HepG2 (cell line): ENCODE data around the gene DDN. TPM values are rescaled to one million over a fixed set of nuclear protein-coding genes. Genes with fewer than 3 reads are reported as not detected.

ENCODE experiments used
- ATAC-seq: fragments of 200-7000 bp; cut with Tn5 transposase; 3 replicates; pipeline ENCODE4 v1.9.1; 2020; ENCODE audit warnings: mild to moderate bottlenecking, moderate library complexity
- BruUV-seq: library from RNA; stranded (reverse); fragments of 400-500 nt; replicated peaks from 2 replicates; lab custom pipeline; 2021; lab: Mats Ljungman, UMichigan
- CTCF ChIA-PET: fragments of 300-600 bp; formaldehyde crosslinking; extraction: SDS; loops from one replicate; lab custom pipeline; 2021; ENCODE audit warnings: low total read pairs, inconsistent platforms, low intra/inter-chr PET ratio; lab: Yijun Ruan, JAX
- POLR2A ChIA-PET: fragments of 350-600 bp; sonication (Branson Sonifier 250); formaldehyde crosslinking; loops from one replicate; lab custom pipeline; 2020; ENCODE audit warnings: antibody characterized with exemption, inconsistent platforms; lab: Yijun Ruan, JAX
- DNase-seq: peaks from one replicate; pipeline ENCODE4 v3.0.0-alpha.2; 2015; ENCODE audit warnings: low spot score
- FAIRE-seq: peaks from 3 replicates; lab custom pipeline; 2011; peaks lifted over from hg19 to GRCh38; lab: Jason Lieb, UNC
- H2AFZ ChIP-seq: one replicate; pipeline ENCODE4 v1.6.1; 2011; ENCODE audit warnings: low read length, inconsistent platforms
- H3K27ac ChIP-seq: fragments of 300-600 bp; 3 replicates; pipeline ENCODE4 v1.8.0; 2011; ENCODE audit warnings: mixed run types, mild to moderate bottlenecking, mixed read lengths, low read length, inconsistent platforms; ENCODE audit not compliant: insufficient read depth; ENCODE audit errors: extremely low read length
- H3K27me3 ChIP-seq, 2 experiments: fragments of 200-600 bp in 1 of 2; 2 replicates in 1 of 2; 3 replicates in 1 of 2; pipeline versions ENCODE4 v1.6.0 to v1.8.0; 2011; ENCODE audit warnings: low read length in 2 of 2, mild to moderate bottlenecking in 2 of 2, moderate library complexity in 2 of 2, inconsistent platforms in 1 of 2; ENCODE audit not compliant: insufficient read depth in 2 of 2, control insufficient read depth in 1 of 2
- H3K36me3 ChIP-seq, 2 experiments: fragments of 200-600 bp in 1 of 2; replicated peaks in 1 of 2; 2 replicates in 1 of 2; 3 replicates in 1 of 2; pipeline versions ENCODE4 v1.5.1 to v1.8.0; 2011; ENCODE audit warnings: low read length in 2 of 2, inconsistent platforms in 1 of 2; ENCODE audit not compliant: insufficient read depth in 2 of 2, control insufficient read depth in 1 of 2
- H3K4me1 ChIP-seq: 2 replicates; pipeline ENCODE4 v1.5.1; 2012; ENCODE audit warnings: low read length, inconsistent platforms; ENCODE audit not compliant: insufficient read depth
- H3K4me2 ChIP-seq: 2 replicates; pipeline ENCODE4 v1.6.0; 2011; ENCODE audit warnings: low read depth, low read length, inconsistent platforms
- H3K4me3 ChIP-seq, 3 experiments: fragments of 200-600 bp in 1 of 3; sonication (generic), shearing (Covaris generic) in 1 of 3; replicated peaks in 1 of 3; 2 replicates each; pipeline ENCODE4 v1.5.1; 2011 to 2016; ENCODE audit warnings: low read length in 3 of 3, inconsistent platforms in 2 of 3, low read depth in 2 of 3, mild to moderate bottlenecking in 2 of 3, control low read depth in 1 of 3, mixed read lengths in 1 of 3; ENCODE audit not compliant: insufficient read depth in 1 of 3
- H3K79me2 ChIP-seq: one replicate; pipeline ENCODE4 v1.6.1; 2011; ENCODE audit warnings: low read length, inconsistent platforms; ENCODE audit not compliant: insufficient read depth
- H3K9ac ChIP-seq: 2 replicates; pipeline ENCODE4 v1.6.0; 2011; ENCODE audit warnings: mild to moderate bottlenecking, low read depth, low read length, inconsistent platforms; ENCODE audit not compliant: insufficient read depth
- H3K9me3 ChIP-seq: 2 replicates; pipeline ENCODE4 v1.5.1; 2012; ENCODE audit warnings: mild to moderate bottlenecking, low read length
- H4K20me1 ChIP-seq: 2 replicates; pipeline ENCODE4 v1.6.0; 2011; ENCODE audit warnings: inconsistent platforms, mild to moderate bottlenecking, low read length, moderate library complexity; ENCODE audit not compliant: insufficient read depth
- CREB1 ChIP-seq, 2 experiments: fragments of 450-650 bp in 1 of 2; IDR thresholded peaks; 2 replicates each; pipeline ENCODE4 v1.6.1; 2016 to 2017; ENCODE audit warnings: control low read depth in 1 of 2, mild to moderate bottlenecking in 1 of 2, missing compliant biosample characterization in 1 of 2, missing genetic modification characterization in 1 of 2
- HIVEP1 ChIP-seq: sonication (generic); formaldehyde crosslinking; IDR thresholded peaks from 2 replicates; pipeline ENCODE4 v1.4.0; 2020; ENCODE audit warnings: mild to moderate bottlenecking, missing genetic modification reagents
- HNRNPUL1 ChIP-seq: fragments of 200-400 bp; formaldehyde crosslinking; IDR thresholded peaks from 2 replicates; pipeline ENCODE4 v1.6.1; 2017; ENCODE audit warnings: low read depth, mild to moderate bottlenecking, low read length, moderate library complexity
- KMT2A ChIP-seq: sonication (generic); formaldehyde crosslinking; IDR thresholded peaks from 2 replicates; pipeline ENCODE4 v1.4.0; 2020; ENCODE audit warnings: missing genetic modification reagents
- KMT2B ChIP-seq: IDR thresholded peaks from 2 replicates; pipeline ENCODE4 v1.6.1; 2016; ENCODE audit warnings: missing genetic modification reagents, missing compliant biosample characterization
- PHF20 ChIP-seq: sonication (generic); formaldehyde crosslinking; IDR thresholded peaks from 2 replicates; pipeline ENCODE4 v1.5.0; 2020; ENCODE audit warnings: mild to moderate bottlenecking, missing genetic modification reagents
- PITX1 ChIP-seq: sonication (generic); formaldehyde crosslinking; IDR thresholded peaks from 2 replicates; pipeline ENCODE4 v1.5.1; 2020; ENCODE audit warnings: mild to moderate bottlenecking, missing genetic modification reagents
- YEATS2 ChIP-seq: sonication (generic); formaldehyde crosslinking; IDR thresholded peaks from 2 replicates; pipeline ENCODE4 v1.4.0; 2020; ENCODE audit warnings: missing genetic modification reagents, borderline replicate concordance
- ZNF33B ChIP-seq: sonication (generic); formaldehyde crosslinking; IDR thresholded peaks from 2 replicates; pipeline ENCODE4 v1.5.1; 2020; ENCODE audit warnings: mild to moderate bottlenecking, missing genetic modification reagents
- ZNF788 ChIP-seq: sonication (generic); formaldehyde crosslinking; IDR thresholded peaks from 2 replicates; pipeline ENCODE4 v1.5.0; 2020; ENCODE audit warnings: mild to moderate bottlenecking, missing genetic modification reagents, borderline replicate concordance
- WGBS: methylation state at CpG from one replicate; pipeline ENCODE4 v1.1.6; 2017; ENCODE audit warnings: low lambda C conversion rate; 5-methylcytosine and 5-hydroxymethylcytosine counted together
- in situ Hi-C: cut with HindIII; loops from 2 replicates; pipeline ENCODE4 v1.10.0; 2017; ENCODE audit warnings: low pct_unique_long_range_greater_than_20kb; ENCODE audit not compliant: extremely low pct_ligation_motif_present
- intact Hi-C: fragments of 100-400 bp; cut with micrococcal nuclease; formaldehyde crosslinking; loops from one replicate; pipeline ENCODE4 v1.10.0; 2022; ENCODE audit not compliant: unreplicated experiment
- polyA plus RNA-seq, 8 experiments: library from polyadenylated mRNA; depleted of rRNA in 3 of 8; stranded (reverse) in 7 of 8; unstranded in 1 of 8; fragments of >200 nt; fragmentation: Illumina TruSeq in 4 of 8; extraction: Trizol in 4 of 8; gene quantifications; 2 replicates each; pipeline versions ENCODE4 v1.2.1 to v1.2.3, GENCODE V29; 2011 to 2016; ENCODE audit warnings: low read depth in 4 of 8, missing spikeins in 1 of 8, mixed read lengths in 1 of 8; ENCODE audit not compliant: insufficient read depth in 1 of 8
- total RNA-seq, 5 experiments: library from RNA; depleted of rRNA; stranded (reverse); fragments of >200 nt; fragmentation: Illumina TruSeq; extraction: Trizol; gene quantifications; 2 replicates each; pipeline ENCODE4 v1.2.3, GENCODE V29; 2016; ENCODE audit warnings: low read depth in 1 of 5
- TF ChIP-seq, protein P1 (sequence below): sonication (generic); formaldehyde crosslinking; IDR thresholded peaks from 2 replicates; pipeline ENCODE4 v1.8.0; 2022; ENCODE audit warnings: missing genetic modification reagents, mild to moderate bottlenecking, inconsistent platforms, borderline replicate concordance
- TF ChIP-seq, protein P2 (sequence below): sonication (generic); formaldehyde crosslinking; IDR thresholded peaks from 2 replicates; pipeline ENCODE4 v1.4.0; 2020; ENCODE audit warnings: low read depth, mild to moderate bottlenecking, missing genetic modification reagents
- TF ChIP-seq, protein P3 (sequence below): sonication (generic); formaldehyde crosslinking; IDR thresholded peaks from 2 replicates; pipeline ENCODE4 v1.4.0; 2020; ENCODE audit warnings: mild to moderate bottlenecking, missing genetic modification reagents
- TF ChIP-seq, protein P4 (sequence below): sonication (generic); formaldehyde crosslinking; IDR thresholded peaks from 2 replicates; pipeline ENCODE4 v1.4.0; 2020; ENCODE audit warnings: missing genetic modification reagents
- TF ChIP-seq, protein P5 (sequence below): sonication (generic); formaldehyde crosslinking; IDR thresholded peaks from 2 replicates; pipeline ENCODE4 v1.8.1; 2023; ENCODE audit warnings: missing genetic modification reagents, inconsistent platforms, borderline replicate concordance

The DDN gene
- total and polyA plus RNA-seq, 2 of the 13 experiments (the other 11 are each of a cell fraction or from before 2014, with no cell fraction given): 0.24 to 0.53 TPM

DNA sequence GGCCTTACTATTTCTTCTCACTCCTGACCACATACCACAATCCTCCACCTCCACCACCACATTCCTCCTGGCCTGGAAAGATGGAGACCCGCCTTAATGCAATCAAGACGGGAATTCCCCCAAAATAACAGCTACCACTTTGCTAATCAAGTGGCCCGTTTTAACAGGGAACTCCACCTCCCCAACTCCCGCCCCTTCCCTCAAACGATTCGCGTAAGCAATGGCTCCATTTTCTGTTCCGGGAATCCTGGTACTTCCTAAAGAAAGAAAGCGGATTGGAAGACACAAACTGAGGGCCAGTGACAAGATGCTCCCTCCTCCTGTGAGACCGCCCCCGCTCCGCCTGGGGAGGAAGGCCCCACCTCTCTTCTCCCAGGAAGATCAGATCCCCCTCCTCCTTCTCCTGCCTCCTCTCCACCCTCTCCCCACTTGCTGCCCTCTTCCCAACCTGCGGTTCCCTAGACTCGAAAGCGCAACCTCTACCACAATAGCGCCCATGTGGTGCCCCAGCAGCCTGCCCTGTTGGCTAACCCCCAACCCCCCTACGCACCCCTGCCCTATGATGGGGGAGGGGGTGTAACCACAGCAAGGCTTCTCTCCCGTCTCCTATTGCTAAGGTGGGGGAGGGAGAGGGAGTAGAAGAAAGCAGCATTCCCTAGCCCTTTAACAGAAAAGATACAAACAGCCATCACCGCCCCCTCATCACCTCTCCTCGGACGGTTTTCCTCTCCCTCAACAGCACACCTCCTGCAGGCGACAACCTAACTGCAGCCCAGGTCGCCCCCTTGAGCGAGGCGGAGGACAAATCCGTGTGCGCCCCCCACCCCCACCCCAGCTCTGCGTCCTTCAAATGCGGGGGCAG lies 42.7 kb downstream of the DDN start:
- CTCF ChIA-PET: no interaction called here
- 5% methylated on average over 27 of the region's 29 CpGs for WGBS
- intact Hi-C loops (loop anchor here (5.0 kb wide), 1 partner anchor 1976 kb away; no protein-coding TSS in a partner anchor), in situ Hi-C loops (no loop called here)
- POLR2A ChIA-PET: interaction anchor here (0.9 to 1.4 kb wide), 11 partner anchors 8 to 167 kb away, joined by 3 to 9 read pairs (median 5); partner anchors contain the start of genes ADCY6, DDN, DDX23 and FKBP11
- peak; percentile 72 for ATAC-seq
- Histone ChIP-seq H2AFZ (no peak overlapping the region), H3K36me3 (peaks cover 0 to 18% of the 10 kb centered on the region in 2 experiments; a peak in 2 of 5 replicates), H3K79me2 (peaks cover 43% of the 10 kb centered on the region), H3K9ac (peak overlapping the region; percentile 80), H3K4me2 (peak overlapping the region; percentile 89), H3K4me1 (peaks cover 32% of the 10 kb centered on the region), H4K20me1 (peaks cover 6% of the 10 kb centered on the region; the same call in 1 of the 2 replicates), H3K27me3 (no peaks in the 10 kb centered on the region), H3K27ac (peak overlapping the region; percentile 66), H3K9me3 (no peaks in the 10 kb centered on the region), H3K4me3 (peak overlapping the region; percentile 85 to 98 (median 96))
- no TSS peak for BruUV-seq
- FAIRE-seq: peak; percentile 86
- DNase-seq: peak; percentile 68
- TF ChIP-seq ZNF33B (CRISPR knock-in tag) (no peak), HIVEP1 (CRISPR knock-in tag) (0 out of 2 replicates have a peak, but pooled peaks have one; percentile 1), HNRNPUL1 (no peak), PHF20 (CRISPR knock-in tag) (no peak), CREB1 (IDR thresholded peaks at IDR 0.05) (no peak), CREB1 (CRISPR knock-in tag; IDR thresholded peaks at IDR 0.05) (peak; percentile 54), KMT2A (CRISPR knock-in tag) (peak; percentile 8; the same call in 1 of the 2 replicates), KMT2B (CRISPR knock-in tag) (no peak), YEATS2 (CRISPR knock-in tag) (peak; percentile 15; the same call in 1 of the 2 replicates), PITX1 (peak; percentile 6; the same call in 1 of the 2 replicates), ZNF788 (CRISPR knock-in tag) (peak; percentile 16; the same call in 1 of the 2 replicates)
- TF ChIP-seq, protein P1, sequence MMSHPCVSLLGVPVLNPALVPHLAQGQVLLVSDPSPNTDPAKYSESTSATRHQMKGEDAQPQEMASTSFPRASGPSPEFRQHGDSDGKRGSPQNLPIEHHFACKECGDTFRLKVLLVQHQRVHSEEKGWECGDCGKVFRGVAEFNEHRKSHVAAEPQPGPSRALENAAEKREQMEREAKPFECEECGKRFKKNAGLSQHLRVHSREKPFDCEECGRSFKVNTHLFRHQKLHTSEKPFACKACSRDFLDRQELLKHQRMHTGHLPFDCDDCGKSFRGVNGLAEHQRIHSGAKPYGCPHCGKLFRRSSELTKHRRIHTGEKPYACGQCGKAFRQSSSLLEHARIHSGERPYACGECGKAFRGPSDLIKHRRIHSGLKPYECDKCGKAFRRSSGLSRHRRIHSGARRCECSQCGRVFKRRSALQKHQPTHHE: 0 out of 2 replicates have a peak, but pooled peaks have one; percentile 27
- TF ChIP-seq, protein P2, sequence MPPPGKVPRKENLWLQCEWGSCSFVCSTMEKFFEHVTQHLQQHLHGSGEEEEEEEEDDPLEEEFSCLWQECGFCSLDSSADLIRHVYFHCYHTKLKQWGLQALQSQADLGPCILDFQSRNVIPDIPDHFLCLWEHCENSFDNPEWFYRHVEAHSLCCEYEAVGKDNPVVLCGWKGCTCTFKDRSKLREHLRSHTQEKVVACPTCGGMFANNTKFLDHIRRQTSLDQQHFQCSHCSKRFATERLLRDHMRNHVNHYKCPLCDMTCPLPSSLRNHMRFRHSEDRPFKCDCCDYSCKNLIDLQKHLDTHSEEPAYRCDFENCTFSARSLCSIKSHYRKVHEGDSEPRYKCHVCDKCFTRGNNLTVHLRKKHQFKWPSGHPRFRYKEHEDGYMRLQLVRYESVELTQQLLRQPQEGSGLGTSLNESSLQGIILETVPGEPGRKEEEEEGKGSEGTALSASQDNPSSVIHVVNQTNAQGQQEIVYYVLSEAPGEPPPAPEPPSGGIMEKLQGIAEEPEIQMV: no peak
- TF ChIP-seq, protein P3, sequence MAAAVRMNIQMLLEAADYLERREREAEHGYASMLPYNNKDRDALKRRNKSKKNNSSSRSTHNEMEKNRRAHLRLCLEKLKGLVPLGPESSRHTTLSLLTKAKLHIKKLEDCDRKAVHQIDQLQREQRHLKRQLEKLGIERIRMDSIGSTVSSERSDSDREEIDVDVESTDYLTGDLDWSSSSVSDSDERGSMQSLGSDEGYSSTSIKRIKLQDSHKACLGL (CRISPR knock-in tag): peak; percentile 54; the same call in 1 of the 2 replicates
- TF ChIP-seq, protein P4, sequence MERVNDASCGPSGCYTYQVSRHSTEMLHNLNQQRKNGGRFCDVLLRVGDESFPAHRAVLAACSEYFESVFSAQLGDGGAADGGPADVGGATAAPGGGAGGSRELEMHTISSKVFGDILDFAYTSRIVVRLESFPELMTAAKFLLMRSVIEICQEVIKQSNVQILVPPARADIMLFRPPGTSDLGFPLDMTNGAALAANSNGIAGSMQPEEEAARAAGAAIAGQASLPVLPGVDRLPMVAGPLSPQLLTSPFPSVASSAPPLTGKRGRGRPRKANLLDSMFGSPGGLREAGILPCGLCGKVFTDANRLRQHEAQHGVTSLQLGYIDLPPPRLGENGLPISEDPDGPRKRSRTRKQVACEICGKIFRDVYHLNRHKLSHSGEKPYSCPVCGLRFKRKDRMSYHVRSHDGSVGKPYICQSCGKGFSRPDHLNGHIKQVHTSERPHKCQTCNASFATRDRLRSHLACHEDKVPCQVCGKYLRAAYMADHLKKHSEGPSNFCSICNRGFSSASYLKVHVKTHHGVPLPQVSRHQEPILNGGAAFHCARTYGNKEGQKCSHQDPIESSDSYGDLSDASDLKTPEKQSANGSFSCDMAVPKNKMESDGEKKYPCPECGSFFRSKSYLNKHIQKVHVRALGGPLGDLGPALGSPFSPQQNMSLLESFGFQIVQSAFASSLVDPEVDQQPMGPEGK (CRISPR knock-in tag): peak; percentile 57
- TF ChIP-seq, protein P5, sequence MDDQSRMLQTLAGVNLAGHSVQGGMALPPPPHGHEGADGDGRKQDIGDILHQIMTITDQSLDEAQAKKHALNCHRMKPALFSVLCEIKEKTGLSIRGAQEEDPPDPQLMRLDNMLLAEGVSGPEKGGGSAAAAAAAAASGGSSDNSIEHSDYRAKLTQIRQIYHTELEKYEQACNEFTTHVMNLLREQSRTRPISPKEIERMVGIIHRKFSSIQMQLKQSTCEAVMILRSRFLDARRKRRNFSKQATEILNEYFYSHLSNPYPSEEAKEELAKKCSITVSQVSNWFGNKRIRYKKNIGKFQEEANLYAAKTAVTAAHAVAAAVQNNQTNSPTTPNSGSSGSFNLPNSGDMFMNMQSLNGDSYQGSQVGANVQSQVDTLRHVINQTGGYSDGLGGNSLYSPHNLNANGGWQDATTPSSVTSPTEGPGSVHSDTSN (CRISPR knock-in tag): no peak
